GM21367 (cell line): ENCODE measurements around the gene MAST3.
A peak's percentile ranks its signal among the peaks of the same experiment; 100 is the strongest.

Source experiments
- ATAC-seq: cut with Tn5 transposase; IDR thresholded peaks from one replicate; pipeline ENCODE4 v1.9.1; 2021; ENCODE audit not compliant: unreplicated experiment

The MAST3 gene

GRCh38 chr19:18176367-18177310 is 79.1 kb downstream of the MAST3 start:
- no peak for ATAC-seq

- no peak for ATAC-seq
Measured at GRCh38 chr19:18179957-18180356, 82.4 kb downstream of the MAST3 start.

GRCh38 chr19:18183529-18183928 is 86.0 kb downstream of the MAST3 start:
- no peak for ATAC-seq

GRCh38 chr19:18185538-18185937 is 88.0 kb downstream of the MAST3 start:
- ATAC-seq, result no peak

GRCh38 chr19:18190278-18190677 is 92.7 kb downstream of the MAST3 start:
- no peak for ATAC-seq

- ATAC-seq, result no peak
Measured at GRCh38 chr19:18191640-18192062, 94.1 kb downstream of the MAST3 start.

GRCh38 chr19:18192673-18193387 is 95.3 kb downstream of the MAST3 start, which contains the start of gene MPV17L2:
MPV17L2 (plus strand) TSS chr19:18193218; CDS start chr19:18193282, 64 bp downstream.
- ATAC-seq, result peak; percentile 66

GRCh38 chr19:18193388-18194180 is 96.0 kb downstream of the MAST3 start:
- peak; percentile 10 for ATAC-seq

- no peak for ATAC-seq
Measured at GRCh38 chr19:18194181-18194530, 96.6 kb downstream of the MAST3 start.

- ATAC-seq, result no peak
Measured at GRCh38 chr19:18194554-18195238, 97.1 kb downstream of the MAST3 start.

- no peak for ATAC-seq
Measured at GRCh38 chr19:18196511-18196845, 98.9 kb downstream of the MAST3 start.

GRCh38 chr19:18197306-18197705 is 99.7 kb downstream of the MAST3 start:
- ATAC-seq, result no peak

GRCh38 chr19:18197941-18198340 is 100.4 kb downstream of the MAST3 start:
- no peak for ATAC-seq

GRCh38 chr19:18198374-18198773 is 100.8 kb downstream of the MAST3 start:
- no peak for ATAC-seq
